ENCODE results near the gene KLHL22.
"Not testable (repeated sequence)": the region's sequence is repeated elsewhere in the genome, so short reads cannot be mapped to it uniquely, and the experiment has no call there.

KLHL22 gene

GRCh38 chr22:20499769-20500168, 4.2 kb upstream of the KLHL22 start:
- DNase-seq (ENCODE audit: low spot score) = no peak

DNA sequence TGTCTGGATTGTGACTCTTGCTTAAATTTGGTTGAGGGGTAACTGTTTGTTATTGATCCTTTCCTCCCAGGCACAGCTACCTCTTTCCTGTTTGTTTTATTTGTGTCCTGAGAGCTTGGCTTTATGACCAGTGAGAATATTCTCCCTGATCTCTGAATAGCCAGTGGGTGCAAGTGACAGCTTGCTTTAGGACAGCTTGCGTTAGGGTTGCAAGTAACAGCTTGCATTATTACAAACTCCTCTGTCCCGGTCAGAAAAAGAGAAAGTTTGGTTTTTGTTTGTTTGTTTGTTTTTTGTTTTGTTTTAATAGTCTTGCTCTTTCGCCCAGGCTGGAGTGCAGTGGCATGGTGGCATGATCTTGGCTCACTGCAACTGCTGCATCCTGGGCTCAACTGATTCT, 3.3 kb upstream of the KLHL22 start:
- DNase-seq (ENCODE audit: low spot score) = no peak

DNA sequence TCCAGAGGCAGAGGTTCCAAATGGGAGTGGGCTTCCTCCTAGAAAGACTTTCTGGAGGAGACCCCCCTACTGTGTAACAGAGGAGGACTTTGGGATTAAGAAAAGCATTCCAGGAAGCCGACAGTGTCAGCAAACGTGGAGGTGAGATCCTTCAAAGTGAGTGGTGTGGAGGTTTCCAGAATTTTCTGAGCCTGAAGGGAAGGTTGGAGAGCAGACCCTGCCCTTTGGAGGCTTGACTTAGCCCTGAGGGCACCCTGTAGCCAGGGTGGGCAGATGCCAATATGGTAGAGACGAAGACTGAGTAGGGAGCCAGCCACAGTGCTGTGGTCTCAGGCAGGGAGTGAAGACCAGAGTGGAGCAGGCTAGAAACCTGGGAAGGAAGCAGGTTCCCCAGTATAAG, 1.8 kb upstream of the KLHL22 start:
- DNase-seq (ENCODE audit: low spot score) = no peak

GRCh38 chr22:20495861-20496681, 476 bp upstream of the KLHL22 start:
- peak; percentile 96 for DNase-seq (ENCODE audit: low spot score)

DNA sequence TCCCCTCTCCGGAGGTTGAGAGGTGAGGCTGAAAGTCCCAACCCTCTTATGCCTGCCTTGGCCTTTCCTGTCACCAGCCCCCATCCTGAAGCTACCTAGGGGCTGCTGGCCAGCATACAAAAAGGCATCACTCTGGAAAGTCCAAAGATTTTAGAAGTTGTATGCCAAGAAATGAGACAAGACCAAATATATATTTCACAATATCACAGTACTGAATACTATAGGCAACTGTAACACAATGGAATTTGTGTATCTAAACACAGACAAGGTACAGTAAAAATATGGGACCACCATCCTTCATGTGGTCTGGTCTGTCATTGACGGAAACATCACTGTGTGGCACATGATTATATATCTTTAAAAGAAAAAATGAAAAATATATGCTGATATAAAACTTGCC, 4.2 kb downstream of the KLHL22 start:
- no peak for DNase-seq (ENCODE audit: low spot score)

- no peak for DNase-seq (ENCODE audit: low spot score)
Measured at GRCh38 chr22:20490941-20491307, 4.7 kb downstream of the KLHL22 start.

DNA sequence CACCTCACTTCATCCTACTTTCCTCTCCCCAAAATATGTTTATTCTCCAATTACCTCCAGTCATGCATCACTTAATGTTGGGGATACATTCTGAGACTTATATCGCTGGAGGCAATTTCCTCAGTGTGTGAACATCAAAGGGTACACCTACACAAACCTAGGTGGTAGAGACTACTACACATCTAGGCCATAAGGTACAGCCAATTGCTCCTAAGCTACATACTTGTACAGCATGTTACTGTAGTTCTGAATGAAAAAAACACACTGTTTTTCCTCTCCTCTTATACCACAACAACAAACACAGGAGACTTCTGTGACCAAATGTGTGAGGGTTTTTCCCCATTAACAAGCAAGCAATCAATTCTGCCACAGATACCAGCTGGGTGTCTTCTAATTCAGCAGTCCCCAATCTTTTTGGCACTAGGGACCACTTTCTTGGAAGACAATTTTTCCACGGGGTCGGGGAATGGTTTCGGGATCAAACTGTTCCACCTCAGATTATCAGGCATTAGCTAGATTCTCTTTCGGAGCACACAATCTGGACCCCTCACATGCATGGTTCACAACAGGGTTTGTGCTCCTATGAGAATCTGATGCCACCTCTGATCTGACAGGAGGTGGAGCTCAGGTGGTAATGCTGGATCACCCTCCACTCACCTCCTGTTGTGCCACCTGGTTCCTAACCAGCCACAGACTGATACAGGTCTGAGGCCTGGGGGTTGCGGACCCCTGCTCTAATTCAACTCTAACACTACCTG, 5.2 kb downstream of the KLHL22 start:
- DNase-seq (ENCODE audit: low spot score) = no peak

DNA sequence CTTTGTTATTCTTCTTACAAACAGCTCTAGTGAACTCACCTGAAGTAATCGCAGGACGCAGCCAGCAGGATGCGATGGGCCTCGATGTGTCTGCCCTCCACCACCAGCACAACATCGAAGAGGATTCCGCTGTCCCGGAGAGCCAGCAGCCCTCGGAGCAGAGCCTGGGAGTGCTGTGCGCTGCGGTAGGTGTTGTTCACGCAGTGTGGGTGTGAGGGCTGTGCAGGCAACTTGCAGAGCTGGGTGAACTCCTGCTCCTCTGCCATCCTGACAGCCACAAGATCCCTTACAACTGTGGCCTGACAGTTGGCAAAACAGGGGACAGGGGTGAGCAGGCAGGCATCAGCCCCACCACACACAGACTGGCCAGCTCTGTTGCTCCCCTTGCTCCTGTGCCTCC, 6.6 kb downstream of the KLHL22 start:
- no peak for DNase-seq (ENCODE audit: low spot score)

GRCh38 chr22:20487715-20488114, 7.9 kb downstream of the KLHL22 start:
- DNase-seq (ENCODE audit: low spot score) = no peak

- no peak for DNase-seq (ENCODE audit: low spot score)
Measured at GRCh38 chr22:20486229-20486628, 9.4 kb downstream of the KLHL22 start.

DNA sequence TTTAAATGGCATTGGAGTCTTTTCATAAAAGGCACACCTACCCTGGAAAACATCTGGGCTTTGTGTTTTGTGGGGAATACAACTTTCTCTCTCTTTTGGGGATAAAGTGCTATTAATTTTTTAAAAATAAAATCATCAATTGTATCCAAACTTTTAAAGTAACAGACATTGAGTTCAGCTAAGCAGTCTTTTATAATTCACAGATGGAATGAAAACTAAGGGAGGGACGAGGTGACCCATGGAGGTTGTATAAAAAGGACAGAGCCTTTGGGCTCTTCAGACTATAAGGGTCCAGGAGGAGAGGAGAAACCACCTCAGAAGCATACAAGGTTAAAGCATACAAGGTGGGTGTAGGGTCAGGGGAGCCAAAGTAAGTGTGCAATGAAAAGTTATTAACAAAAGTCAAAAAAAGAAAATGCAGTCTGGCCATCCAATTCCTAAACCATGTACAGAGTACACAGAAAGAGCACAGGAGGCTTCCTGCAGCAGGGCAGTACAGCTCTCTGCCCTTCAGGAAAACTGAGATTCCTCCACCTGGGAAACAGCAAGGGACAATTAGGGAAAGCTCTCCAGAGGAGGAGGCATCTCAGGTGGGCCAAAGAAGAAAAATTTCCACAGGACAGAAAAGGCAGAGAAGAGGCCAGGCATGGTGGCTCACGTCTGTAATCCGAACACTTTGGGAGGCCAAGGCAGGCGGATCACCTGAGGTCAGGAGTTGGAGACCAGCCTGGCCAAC, 10.5 kb downstream of the KLHL22 start:
- DNase-seq (ENCODE audit: low spot score) = no peak

GRCh38 chr22:20483771-20484170, 11.8 kb downstream of the KLHL22 start:
- DNase-seq (ENCODE audit: low spot score) = no peak

- DNase-seq (ENCODE audit: low spot score) = not testable (repeated sequence)
Measured at GRCh38 chr22:20483143-20483506, 12.5 kb downstream of the KLHL22 start.

GRCh38 chr22:20479612-20480196, 15.9 kb downstream of the KLHL22 start:
- DNase-seq (ENCODE audit: low spot score) = no peak

DNA sequence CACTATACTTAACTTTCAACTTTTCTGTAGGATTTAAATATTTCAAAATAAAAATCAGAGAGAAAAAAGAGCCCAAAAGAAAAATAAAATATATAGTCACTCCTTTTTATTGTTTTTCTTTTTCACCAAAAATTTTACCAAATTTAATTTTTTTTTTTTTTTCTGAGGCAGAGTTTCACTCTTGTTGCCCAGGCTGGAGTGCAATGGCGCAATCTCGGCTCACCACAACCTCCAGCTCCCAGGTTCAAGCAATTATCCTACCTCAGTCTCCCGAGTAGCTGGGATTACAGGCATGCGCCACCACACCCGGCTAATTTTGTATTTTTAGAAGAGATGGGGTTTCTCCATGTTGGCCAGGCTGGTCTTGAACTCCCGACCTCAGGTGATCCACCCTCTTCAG, 17.5 kb downstream of the KLHL22 start:
- not testable (repeated sequence) for DNase-seq (ENCODE audit: low spot score)

DNA sequence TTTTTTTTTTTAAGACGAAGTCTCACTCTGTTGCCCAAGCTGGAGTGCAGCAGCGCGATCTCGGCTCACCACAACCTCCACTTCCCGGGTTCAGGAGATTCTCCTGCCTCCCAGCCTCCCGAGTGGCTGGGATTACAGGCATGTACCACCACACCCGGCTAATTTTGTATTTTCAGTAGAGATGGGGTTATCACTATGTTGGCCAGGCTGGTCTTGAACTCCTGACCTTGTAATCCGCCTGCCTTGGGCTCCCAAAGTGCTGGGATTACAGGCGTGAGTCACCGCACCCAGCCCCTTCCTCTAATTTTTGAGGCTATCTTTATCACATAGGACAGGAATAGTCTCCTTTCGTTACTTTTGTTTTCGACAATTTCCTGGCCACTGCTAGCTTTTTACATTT, 20.0 kb downstream of the KLHL22 start:
- not testable (repeated sequence) for DNase-seq (ENCODE audit: low spot score)

DNA sequence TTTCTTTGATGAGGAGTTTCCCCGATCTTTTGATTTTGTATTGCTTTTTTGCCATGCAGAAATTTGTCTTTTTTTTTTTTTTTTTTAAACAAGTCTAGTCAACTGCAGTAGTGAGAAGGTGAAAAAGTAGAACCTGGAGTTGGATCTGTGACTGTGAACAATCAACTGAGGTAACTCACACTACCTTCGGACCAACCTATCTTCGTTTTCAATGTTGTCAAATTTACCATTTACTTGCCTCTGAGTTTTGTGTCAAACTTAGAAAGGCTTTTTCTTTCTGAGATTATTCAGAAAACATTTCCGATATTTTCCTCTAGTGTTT, 20.5 kb downstream of the KLHL22 start:
- DNase-seq (ENCODE audit: low spot score) = no peak

DNA sequence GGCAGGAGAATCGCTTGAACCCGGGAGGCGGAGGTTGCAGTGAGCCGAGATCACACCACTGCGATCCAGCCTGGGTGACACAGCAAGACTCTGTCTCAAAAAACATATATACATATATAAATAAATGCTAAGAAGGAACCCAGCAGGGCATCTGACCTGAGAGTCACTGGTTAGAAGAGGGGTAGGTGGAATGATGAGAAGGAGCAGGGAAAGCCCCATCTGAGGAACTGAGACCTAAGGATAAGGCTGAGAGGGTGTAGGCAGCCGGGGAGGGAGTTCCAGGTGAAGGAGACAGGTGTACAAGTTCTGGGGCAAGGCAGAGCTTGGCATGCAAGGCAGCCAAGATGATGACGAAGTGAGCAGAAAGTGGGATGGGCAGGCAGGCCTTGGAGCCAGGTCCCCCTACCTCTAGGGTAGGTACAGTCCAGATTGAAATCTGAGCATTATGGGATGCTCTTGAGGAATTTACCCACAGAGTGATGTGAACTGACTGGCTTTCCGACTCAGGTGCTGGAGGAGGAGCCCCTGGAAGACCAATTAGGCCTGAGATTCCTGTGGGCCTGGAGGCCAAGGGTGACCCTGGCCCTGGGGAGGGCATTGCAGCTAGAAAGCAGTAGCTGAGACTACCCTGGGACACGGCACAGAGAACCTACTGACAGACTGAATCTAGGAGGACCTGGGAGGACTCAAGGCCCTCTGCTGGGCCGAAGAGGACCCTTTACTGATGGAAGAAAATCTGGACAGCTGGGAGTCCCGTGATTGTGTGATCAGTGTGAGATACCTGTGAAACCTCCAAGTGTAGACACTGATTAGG, 22.8 kb downstream of the KLHL22 start:
- DNase-seq (ENCODE audit: low spot score) = no peak

GRCh38 chr22:20471126-20471833, 24.3 kb downstream of the KLHL22 start:
- DNase-seq (ENCODE audit: low spot score) = no peak

GRCh38 chr22:20470525-20470924, 25.1 kb downstream of the KLHL22 start:
- not testable (repeated sequence) for DNase-seq (ENCODE audit: low spot score)
